Ovary (tissue), 3 donors: ENCODE data around the gene C20orf202.

Source experiments
- CTCF ChIP-seq, 3 donors: fragments of 450-650 bp in 2 of 3; fragments of 200-600 bp in 1 of 3; IDR thresholded peaks; one replicate each; pipeline versions ENCODE4 v1.5.1 to v1.8.0; 2016 to 2022; ENCODE audit warnings: antibody characterized with exemption in 3 of 3, mild to moderate bottlenecking in 1 of 3
- EP300 ChIP-seq: sonication (generic); formaldehyde crosslinking; IDR thresholded peaks from one replicate; pipeline ENCODE4 v1.6.1; 2017; ENCODE audit warnings: antibody characterized with exemption
- POLR2A ChIP-seq: fragments of 450-650 bp; IDR thresholded peaks from one replicate; pipeline ENCODE4 v1.6.1; 2017; ENCODE audit warnings: antibody characterized with exemption, mild to moderate bottlenecking, moderate library complexity
- donor health status: DM: no; HTN: no; CAD: no.

GRCh38 chr20:1166948-1167720 is 36.1 kb upstream of the C20orf202 start:
- no peak for TF ChIP-seq CTCF (IDR thresholded peaks at IDR 0.05)
- no peak for TF ChIP-seq POLR2A
- TF ChIP-seq EP300, result no peak
